Effector memory CD8-positive, alpha-beta T cell (primary cell): ENCODE data around the gene LHB.
A peak's percentile ranks its signal among the peaks of the same experiment; 100 is the strongest.
"Not testable (repeated sequence)": the region's sequence is repeated elsewhere in the genome, so short reads cannot be mapped to it uniquely, and the experiment has no call there.

Experiments used
- ATAC-seq: fragments of 150-1000 bp; cut with Tn5 transposase; replicated peaks from 2 replicates; pipeline ENCODE4 v1.10.0; 2021; ENCODE audit warnings: mild to moderate bottlenecking, moderate library complexity
- DNase-seq, 3 experiments: peaks; one replicate each; pipeline ENCODE4 v3.0.0; 2021
- H3K27ac Mint-ChIP-seq, 2 donors: one replicate each; pipeline ENCODE4 v1.8.0; 2022; ENCODE audit warnings: mild to moderate bottlenecking in 2 of 2, mixed read lengths in 2 of 2, moderate library complexity in 2 of 2
- H3K27me3 Mint-ChIP-seq, 2 donors: one replicate each; pipeline ENCODE4 v1.8.0; 2022; ENCODE audit warnings: mixed read lengths in 2 of 2
- H3K36me3 Mint-ChIP-seq: one replicate; pipeline ENCODE4 v1.8.0; 2022; ENCODE audit warnings: mild to moderate bottlenecking, moderate library complexity, mixed read lengths; ENCODE audit not compliant: insufficient read depth
- H3K4me1 Mint-ChIP-seq, 2 donors: one replicate each; pipeline ENCODE4 v1.8.0; 2022; ENCODE audit warnings: low read depth in 2 of 2, mixed read lengths in 2 of 2
- H3K4me3 Mint-ChIP-seq, 2 donors: one replicate each; pipeline ENCODE4 v1.8.0; 2022; ENCODE audit warnings: mild to moderate bottlenecking in 2 of 2, mixed read lengths in 2 of 2, moderate library complexity in 2 of 2
- H3K9me3 Mint-ChIP-seq, 2 donors: one replicate each; pipeline ENCODE4 v1.8.0; 2022; ENCODE audit warnings: mixed read lengths in 2 of 2

Gene LHB

GRCh38 chr19:49050376-49051033 lies 33.6 kb upstream of the LHB start:
- H3K4me1 Mint-ChIP-seq, H3K9me3 Mint-ChIP-seq, H3K4me3 Mint-ChIP-seq, ATAC-seq, DNase-seq, H3K27me3 Mint-ChIP-seq, H3K36me3 Mint-ChIP-seq, H3K27ac Mint-ChIP-seq: not testable (repeated sequence)

- H3K36me3 Mint-ChIP-seq, H3K4me3 Mint-ChIP-seq, H3K9me3 Mint-ChIP-seq, H3K27me3 Mint-ChIP-seq, H3K4me1 Mint-ChIP-seq, ATAC-seq, H3K27ac Mint-ChIP-seq, DNase-seq: not testable (repeated sequence)
Measured at GRCh38 chr19:49049834-49050233, 32.9 kb upstream of the LHB start.

GRCh38 chr19:49049011-49049410 lies 32.1 kb upstream of the LHB start, which contains the start of gene CGB8:
TSS of gene CGB8 (minus strand) at chr19:49049111. CDS start at chr19:49048739, 372 bp downstream.
- not testable (repeated sequence) for H3K36me3 Mint-ChIP-seq, DNase-seq, H3K27ac Mint-ChIP-seq, H3K4me1 Mint-ChIP-seq, ATAC-seq, H3K27me3 Mint-ChIP-seq, H3K4me3 Mint-ChIP-seq, H3K9me3 Mint-ChIP-seq

- H3K9me3 Mint-ChIP-seq, H3K36me3 Mint-ChIP-seq, H3K4me3 Mint-ChIP-seq, H3K4me1 Mint-ChIP-seq, ATAC-seq, H3K27me3 Mint-ChIP-seq, DNase-seq, H3K27ac Mint-ChIP-seq: not testable (repeated sequence)
Measured at GRCh38 chr19:49043548-49043947, 26.7 kb upstream of the LHB start, which contains the start of gene CGB5. TSS of gene CGB5 (plus strand) at chr19:49043848. CDS start at chr19:49044210, 362 bp downstream.

- not testable (repeated sequence) for H3K9me3 Mint-ChIP-seq
Measured at GRCh38 chr19:49042666-49043065, 25.8 kb upstream of the LHB start.

GRCh38 chr19:49042177-49042576 lies 25.3 kb upstream of the LHB start:
- Mint-ChIP-seq H3K27ac (no peak overlapping the region), H3K4me1 (no peaks in the 10 kb centered on the region), H3K27me3 (peaks cover 0 to 4% of the 10 kb centered on the region in 2 donors), H3K9me3 (no peaks in the 10 kb centered on the region), H3K36me3 (no peaks in the 10 kb centered on the region), H3K4me3 (no peak overlapping the region)
- DNase-seq: no peak
- no peak for ATAC-seq

More at GRCh38 chr19:49042666-49043065, 25.8 kb upstream of the LHB start:
- not testable (repeated sequence) for H3K4me3 Mint-ChIP-seq, H3K27me3 Mint-ChIP-seq, H3K27ac Mint-ChIP-seq, H3K36me3 Mint-ChIP-seq, DNase-seq, ATAC-seq, H3K4me1 Mint-ChIP-seq

DNA sequence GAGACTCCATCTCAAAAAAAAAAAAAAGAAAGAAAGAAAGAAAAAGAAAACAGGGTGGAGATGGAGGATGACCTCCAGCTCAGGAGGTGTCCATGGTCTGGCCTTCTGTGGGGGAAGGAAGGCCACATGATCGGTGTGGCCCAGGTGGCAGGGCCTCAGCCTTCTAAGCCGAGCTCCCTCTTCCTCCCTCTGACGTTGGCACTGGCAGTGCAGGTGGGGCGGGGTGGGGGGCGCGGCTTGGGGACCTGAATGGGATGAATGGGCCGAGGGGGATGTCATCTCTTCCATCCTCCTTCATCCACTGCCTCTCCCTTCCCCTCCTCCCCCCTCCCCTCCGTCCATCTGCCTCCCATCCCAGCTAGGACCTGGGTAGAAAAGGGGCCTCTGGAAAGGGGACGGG lies 22.8 kb upstream of the LHB start:
- H3K9me3 Mint-ChIP-seq, H3K4me1 Mint-ChIP-seq, H3K4me3 Mint-ChIP-seq, ATAC-seq, H3K36me3 Mint-ChIP-seq, DNase-seq, H3K27ac Mint-ChIP-seq, H3K27me3 Mint-ChIP-seq: not testable (repeated sequence)

DNA sequence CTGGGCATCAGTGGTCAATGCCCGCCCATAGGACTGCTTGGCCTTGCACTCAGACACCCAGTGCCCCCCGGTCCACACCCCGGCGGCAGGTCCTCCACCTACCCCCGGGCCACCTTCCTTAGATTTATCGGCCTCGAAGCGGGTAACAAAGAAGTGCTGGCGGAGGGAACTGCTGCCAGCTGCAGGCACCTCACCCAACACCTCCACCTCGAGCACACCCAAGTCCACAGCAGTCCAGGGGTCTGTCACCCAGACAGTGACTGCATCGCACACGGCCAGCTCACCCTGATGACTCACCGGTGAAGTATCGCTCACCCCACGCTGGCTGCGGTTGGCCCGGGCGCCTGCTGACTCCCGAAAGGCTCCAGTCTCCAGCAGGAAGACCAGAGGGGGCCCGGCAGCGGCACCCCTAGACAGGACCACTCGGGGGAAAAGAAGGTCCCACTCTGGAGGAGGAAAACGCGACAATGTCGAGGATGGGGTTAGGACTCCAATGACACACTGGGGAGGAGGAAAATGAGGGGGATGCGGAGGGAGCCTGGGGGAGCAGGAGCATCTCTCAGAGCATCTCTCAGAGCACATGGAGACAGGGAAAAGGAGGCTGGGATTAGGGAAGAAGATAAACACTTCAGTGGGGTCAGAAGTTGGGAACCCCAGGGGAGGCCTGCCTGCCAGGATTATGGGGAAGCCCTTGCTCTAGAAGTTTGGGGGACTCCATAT lies 21.8 kb upstream of the LHB start:
- H3K4me3 Mint-ChIP-seq, DNase-seq, ATAC-seq, H3K27ac Mint-ChIP-seq, H3K9me3 Mint-ChIP-seq, H3K4me1 Mint-ChIP-seq, H3K36me3 Mint-ChIP-seq, H3K27me3 Mint-ChIP-seq: not testable (repeated sequence)

DNA sequence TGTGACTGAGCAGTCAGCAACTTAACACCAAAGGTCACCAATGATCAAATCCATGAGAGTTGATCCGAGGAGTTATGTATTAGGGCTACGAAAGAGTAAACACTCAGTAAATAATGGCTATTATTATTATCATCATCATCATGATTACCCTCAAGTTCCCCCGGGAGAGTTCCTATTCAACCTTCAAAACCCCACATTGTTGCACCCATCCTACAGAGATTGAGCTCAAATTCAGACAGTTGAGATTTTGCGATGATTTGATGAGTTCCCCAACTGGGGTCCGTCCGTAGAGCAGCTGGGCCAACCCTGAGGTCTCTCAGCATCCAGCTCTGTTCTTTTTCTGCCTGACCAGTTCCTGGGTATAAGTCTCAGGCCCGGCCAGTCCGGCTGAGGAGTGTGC lies 21.2 kb upstream of the LHB start:
- H3K36me3 Mint-ChIP-seq, H3K27me3 Mint-ChIP-seq, ATAC-seq, DNase-seq, H3K9me3 Mint-ChIP-seq, H3K27ac Mint-ChIP-seq, H3K4me1 Mint-ChIP-seq, H3K4me3 Mint-ChIP-seq: not testable (repeated sequence)

GRCh38 chr19:49036815-49037214 lies 19.9 kb upstream of the LHB start, which contains the start of gene CGB1:
TSS of gene CGB1 (minus strand) at chr19:49036895. CDS start at chr19:49036711, 184 bp downstream.
- not testable (repeated sequence) for H3K4me1 Mint-ChIP-seq, H3K27ac Mint-ChIP-seq, H3K27me3 Mint-ChIP-seq, DNase-seq, H3K4me3 Mint-ChIP-seq, H3K36me3 Mint-ChIP-seq, H3K9me3 Mint-ChIP-seq, ATAC-seq

GRCh38 chr19:49031642-49032301 lies 14.9 kb upstream of the LHB start, which contains the start of gene CGB2:
TSS of gene CGB2 (plus strand) at chr19:49031890. CDS start at chr19:49032096, 206 bp downstream.
- H3K27ac Mint-ChIP-seq: not testable (repeated sequence)

DNA sequence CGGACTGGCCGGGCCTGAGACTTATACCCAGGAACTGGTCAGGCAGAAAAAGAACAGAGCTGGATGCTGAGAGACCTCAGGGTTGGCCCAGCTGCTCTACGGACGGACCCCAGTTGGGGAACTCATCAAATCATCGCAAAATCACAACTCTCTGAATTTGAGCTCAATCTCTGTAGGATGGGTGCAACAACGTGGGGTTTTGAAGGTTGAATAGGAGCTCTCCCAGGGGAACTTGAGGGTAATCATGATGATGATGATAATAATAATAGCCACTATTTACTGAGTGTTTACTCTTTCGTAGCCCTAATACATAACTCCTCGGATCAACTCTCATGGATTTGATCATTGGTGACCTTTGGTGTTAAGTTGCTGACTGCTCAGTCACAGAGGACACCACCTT lies 13.4 kb upstream of the LHB start:
- not testable (repeated sequence) for H3K27ac Mint-ChIP-seq, DNase-seq, ATAC-seq, H3K4me3 Mint-ChIP-seq, H3K4me1 Mint-ChIP-seq, H3K9me3 Mint-ChIP-seq
- Mint-ChIP-seq H3K36me3 (peaks cover 11% of the 10 kb centered on the region), H3K27me3 (peaks cover 0 to 24% of the 10 kb centered on the region in 2 donors)

More at GRCh38 chr19:49031642-49032301, 14.9 kb upstream of the LHB start, which contains the start of gene CGB2:
- peaks cover 11% of the 10 kb centered on the region for H3K36me3 Mint-ChIP-seq
- peak; percentile 25 to 38 (median 35) for DNase-seq
- H3K9me3 Mint-ChIP-seq, H3K4me3 Mint-ChIP-seq, H3K4me1 Mint-ChIP-seq: not testable (repeated sequence)
- H3K27me3 Mint-ChIP-seq: peaks cover 0 to 18% of the 10 kb centered on the region in 2 donors
- ATAC-seq: peak; percentile 70

- Mint-ChIP-seq H3K27ac (peak overlapping the region in 1 of 2 donors; percentile 59), H3K36me3 (peaks cover 11% of the 10 kb centered on the region), H3K27me3 (peaks cover 0 to 24% of the 10 kb centered on the region in 2 donors)
- DNase-seq, H3K4me3 Mint-ChIP-seq, H3K9me3 Mint-ChIP-seq, ATAC-seq, H3K4me1 Mint-ChIP-seq: not testable (repeated sequence)
Measured at GRCh38 chr19:49029749-49030148, 12.9 kb upstream of the LHB start.
